AG08396 (cell line): ENCODE results near the gene DPYD.

Experiments
- DNase-seq: peaks from one replicate; pipeline ENCODE4 v3.0.0; 2012; ENCODE audit warnings: low spot score, mixed read lengths

The DPYD gene

GRCh38 chr1:97044159-97044760 is 876.6 kb downstream of the DPYD start:
- no peak for DNase-seq

- DNase-seq: no peak
Observed at GRCh38 chr1:97042551-97042950, 878.3 kb downstream of the DPYD start.

- no peak for DNase-seq
Observed at GRCh38 chr1:97041026-97041425, 879.8 kb downstream of the DPYD start.

- no peak for DNase-seq
Observed at GRCh38 chr1:97038410-97038809, 882.4 kb downstream of the DPYD start.

- DNase-seq: no peak
Observed at GRCh38 chr1:97034651-97035050, 886.2 kb downstream of the DPYD start.

- no peak for DNase-seq
Observed at GRCh38 chr1:97033949-97034348, 886.9 kb downstream of the DPYD start.
